Neutrophil (primary cell): ENCODE measurements around the gene SPRY1.

Experiments used
- H3K27ac ChIP-seq: fragments of 200-600 bp; sonication (generic); 2 replicates; pipeline ENCODE4 v1.5.1; 2016; ENCODE audit warnings: mild to moderate bottlenecking, moderate library complexity
- H3K27me3 ChIP-seq: fragments of 200-600 bp; sonication (generic); 2 replicates; pipeline ENCODE4 v1.6.0; 2016; ENCODE audit warnings: mild to moderate bottlenecking
- H3K36me3 ChIP-seq: fragments of 200-600 bp; sonication (generic); 2 replicates; pipeline ENCODE4 v1.5.1; 2017
- H3K4me1 ChIP-seq, 2 experiments: fragments of 200-600 bp in 1 of 2; sonication (generic) in 1 of 2; 1 replicate in 1 of 2; 2 replicates in 1 of 2; pipeline versions ENCODE4 v1.5.1 to v1.6.1; 2013 to 2016; ENCODE audit warnings: low read depth in 1 of 2, low read length in 1 of 2, mild to moderate bottlenecking in 1 of 2, moderate library complexity in 1 of 2; ENCODE audit not compliant: control insufficient read depth in 1 of 2, insufficient read depth in 1 of 2
- H3K4me3 ChIP-seq, 2 experiments: fragments of 200-600 bp in 1 of 2; sonication (generic) in 1 of 2; 1 replicate in 1 of 2; 2 replicates in 1 of 2; pipeline ENCODE4 v1.5.1; 2013 to 2016; ENCODE audit warnings: low read depth in 1 of 2, low read length in 1 of 2, mild to moderate bottlenecking in 1 of 2, moderate library complexity in 1 of 2
- H3K9me3 ChIP-seq: fragments of 200-600 bp; sonication (generic); 2 replicates; pipeline ENCODE4 v1.5.1; 2016
- TF ChIP-seq, protein P1 (sequence below): fragments of 200-600 bp; sonication (generic); IDR thresholded peaks from 2 replicates; pipeline ENCODE4 v1.5.1; 2016; ENCODE audit warnings: antibody characterized with exemption

Gene SPRY1

DNA sequence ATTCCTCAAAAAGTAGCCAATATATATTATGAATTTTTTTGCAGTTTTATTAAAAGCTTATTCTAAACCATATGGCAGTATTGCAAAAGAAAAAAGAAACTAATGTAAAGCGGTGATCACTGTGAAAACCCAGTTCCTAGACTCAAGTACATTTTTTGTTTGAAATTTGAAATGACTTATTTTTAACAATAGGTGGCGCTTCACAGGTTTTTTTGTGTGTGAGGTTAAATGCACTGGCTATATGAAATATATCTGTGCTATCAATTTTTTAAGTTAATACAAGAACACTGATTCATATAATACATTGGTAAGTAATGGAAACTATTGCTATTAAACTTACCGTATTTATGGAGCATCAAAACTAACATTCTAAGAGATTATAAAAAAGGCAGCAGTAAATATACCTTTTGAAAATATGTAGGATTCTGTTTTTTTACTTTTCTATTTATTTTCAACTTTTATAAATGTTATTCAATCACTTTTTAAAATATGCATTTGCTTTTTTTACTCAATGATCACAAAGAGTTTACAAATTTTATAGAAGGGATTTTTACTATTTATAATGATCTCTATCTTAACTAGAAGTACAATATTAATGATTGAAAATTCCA, 5.6 kb upstream of the SPRY1 start:
- Histone ChIP-seq H3K27ac (no peak overlapping the region), H3K4me1 (no peaks in the 10 kb centered on the region), H3K4me3 (no peak overlapping the region), H3K9me3 (no peaks in the 10 kb centered on the region), H3K27me3 (no peaks in the 10 kb centered on the region), H3K36me3 (no peaks in the 10 kb centered on the region)
- TF ChIP-seq, protein P1, sequence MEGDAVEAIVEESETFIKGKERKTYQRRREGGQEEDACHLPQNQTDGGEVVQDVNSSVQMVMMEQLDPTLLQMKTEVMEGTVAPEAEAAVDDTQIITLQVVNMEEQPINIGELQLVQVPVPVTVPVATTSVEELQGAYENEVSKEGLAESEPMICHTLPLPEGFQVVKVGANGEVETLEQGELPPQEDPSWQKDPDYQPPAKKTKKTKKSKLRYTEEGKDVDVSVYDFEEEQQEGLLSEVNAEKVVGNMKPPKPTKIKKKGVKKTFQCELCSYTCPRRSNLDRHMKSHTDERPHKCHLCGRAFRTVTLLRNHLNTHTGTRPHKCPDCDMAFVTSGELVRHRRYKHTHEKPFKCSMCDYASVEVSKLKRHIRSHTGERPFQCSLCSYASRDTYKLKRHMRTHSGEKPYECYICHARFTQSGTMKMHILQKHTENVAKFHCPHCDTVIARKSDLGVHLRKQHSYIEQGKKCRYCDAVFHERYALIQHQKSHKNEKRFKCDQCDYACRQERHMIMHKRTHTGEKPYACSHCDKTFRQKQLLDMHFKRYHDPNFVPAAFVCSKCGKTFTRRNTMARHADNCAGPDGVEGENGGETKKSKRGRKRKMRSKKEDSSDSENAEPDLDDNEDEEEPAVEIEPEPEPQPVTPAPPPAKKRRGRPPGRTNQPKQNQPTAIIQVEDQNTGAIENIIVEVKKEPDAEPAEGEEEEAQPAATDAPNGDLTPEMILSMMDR = no peak

DNA sequence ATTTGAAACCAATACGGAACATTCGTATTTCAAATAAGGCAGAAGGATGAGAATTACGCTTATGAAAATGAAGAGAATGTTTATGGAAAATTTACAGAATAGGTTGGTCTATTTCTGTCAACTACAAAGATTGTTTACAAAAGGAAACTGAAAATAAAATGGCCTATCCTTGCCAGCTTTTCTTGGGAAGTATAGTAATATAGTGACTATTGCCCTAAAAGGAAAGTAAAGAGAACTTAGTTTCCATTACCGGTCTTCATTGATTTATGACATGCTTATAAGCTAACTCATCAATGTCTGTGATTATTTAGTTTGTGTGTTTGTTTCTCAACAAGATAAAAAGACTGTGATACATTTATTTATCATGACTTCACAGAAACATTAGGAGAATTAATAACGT, 2.9 kb upstream of the SPRY1 start:
- TF ChIP-seq, protein P1 = no peak
- Histone ChIP-seq H3K4me1 (peaks cover 15 to 21% of the 10 kb centered on the region in 2 experiments), H3K27ac (no peak overlapping the region), H3K9me3 (no peaks in the 10 kb centered on the region), H3K36me3 (no peaks in the 10 kb centered on the region), H3K4me3 (no peak overlapping the region), H3K27me3 (peaks cover 24% of the 10 kb centered on the region)

DNA sequence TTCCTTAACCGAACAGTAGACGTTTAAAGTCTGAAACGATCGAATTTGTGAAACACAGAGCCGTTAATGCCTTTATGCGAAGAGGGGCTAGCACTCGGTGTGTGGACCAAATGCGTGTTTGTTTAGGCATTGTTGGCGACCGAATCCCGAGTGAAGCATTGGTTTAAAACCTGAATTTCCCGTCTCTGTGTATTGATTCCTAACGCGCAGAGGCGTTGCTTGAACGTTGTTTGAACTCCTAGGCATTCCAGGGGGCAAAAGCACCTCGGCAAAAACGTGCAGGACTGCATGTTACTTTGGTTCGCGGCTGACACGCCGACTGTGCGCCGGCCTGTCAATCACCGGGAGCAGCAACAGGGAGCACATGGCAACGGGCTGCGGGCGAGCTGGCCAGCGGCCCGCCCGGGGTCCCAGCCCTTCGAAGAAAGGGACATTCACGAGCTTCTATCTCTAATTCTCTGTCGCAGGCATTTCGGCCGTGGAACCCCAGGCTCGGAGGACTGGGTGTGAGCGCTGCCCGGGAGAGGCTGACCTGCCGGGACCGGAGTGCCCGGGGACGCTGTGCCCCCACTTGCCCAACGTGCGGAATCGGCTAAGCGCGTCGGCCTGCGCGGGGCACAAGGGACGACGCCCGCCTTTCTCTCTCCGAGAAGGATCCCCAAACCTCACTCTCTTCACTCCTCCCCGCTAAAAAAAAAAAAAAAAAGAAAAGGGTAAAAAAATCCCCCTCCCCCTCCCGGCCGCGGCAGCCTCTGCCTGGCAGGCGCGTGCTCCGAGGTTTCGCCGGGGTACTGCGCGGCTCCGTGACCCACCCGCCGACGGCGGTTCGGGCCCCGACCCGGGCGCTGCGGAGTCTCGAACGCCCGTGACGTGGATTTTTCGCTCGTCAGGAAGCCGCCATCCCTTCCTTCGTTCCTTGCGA, 810 bp downstream of the SPRY1 start:
- Histone ChIP-seq H3K27ac (no peak overlapping the region), H3K4me3 (peak overlapping the region; percentile 65 to 73), H3K36me3 (no peaks in the 10 kb centered on the region), H3K9me3 (no peaks in the 10 kb centered on the region), H3K4me1 (peaks cover 29 to 37% of the 10 kb centered on the region in 2 experiments), H3K27me3 (peaks cover 45% of the 10 kb centered on the region)
- TF ChIP-seq, protein P1 = no peak

DNA sequence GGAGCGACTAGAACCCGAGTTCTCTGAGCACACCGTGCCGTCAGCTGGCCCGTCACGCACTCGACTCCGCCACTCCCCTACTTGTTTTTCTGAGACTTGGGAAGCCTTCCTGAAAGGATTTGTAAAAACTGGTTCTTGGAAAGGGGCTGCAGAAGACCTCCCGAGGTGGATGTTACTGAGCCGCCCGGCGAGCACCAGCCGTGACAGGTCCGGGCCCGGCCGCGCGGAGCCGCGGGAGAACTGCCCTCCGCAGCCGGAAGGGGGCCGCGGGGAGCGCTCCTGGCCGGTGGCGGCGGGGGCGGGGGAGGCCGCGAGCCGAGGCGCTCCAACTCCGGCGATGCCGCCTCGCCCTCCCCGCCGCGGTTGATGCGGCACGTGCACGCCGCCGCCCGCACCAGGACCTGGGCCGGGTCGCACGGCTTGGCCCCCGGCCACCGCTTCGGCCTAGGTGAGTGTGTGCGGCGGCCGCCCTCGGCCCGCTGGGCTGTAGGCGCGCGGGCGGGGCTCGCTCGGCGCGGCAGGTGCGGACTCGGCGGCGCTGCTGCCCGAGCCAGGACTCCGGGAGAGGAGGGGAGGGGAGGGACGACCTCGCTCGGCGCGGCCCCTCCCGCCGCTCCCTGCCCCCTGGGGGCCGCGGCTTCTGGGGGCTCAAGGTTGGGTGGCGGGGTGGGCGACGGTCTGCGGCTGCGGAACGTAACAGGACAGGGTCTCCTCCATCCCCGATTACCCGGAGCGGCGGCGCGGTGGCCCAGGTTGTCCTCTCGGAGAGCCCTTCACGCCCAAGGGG, 1.7 kb downstream of the SPRY1 start:
- Histone ChIP-seq H3K27ac (no peak overlapping the region), H3K9me3 (no peaks in the 10 kb centered on the region), H3K4me3 (peak overlapping the region; percentile 65 to 73), H3K4me1 (peaks cover 29 to 37% of the 10 kb centered on the region in 2 experiments), H3K27me3 (peaks cover 45% of the 10 kb centered on the region), H3K36me3 (no peaks in the 10 kb centered on the region)
- TF ChIP-seq, protein P1 = no peak

DNA sequence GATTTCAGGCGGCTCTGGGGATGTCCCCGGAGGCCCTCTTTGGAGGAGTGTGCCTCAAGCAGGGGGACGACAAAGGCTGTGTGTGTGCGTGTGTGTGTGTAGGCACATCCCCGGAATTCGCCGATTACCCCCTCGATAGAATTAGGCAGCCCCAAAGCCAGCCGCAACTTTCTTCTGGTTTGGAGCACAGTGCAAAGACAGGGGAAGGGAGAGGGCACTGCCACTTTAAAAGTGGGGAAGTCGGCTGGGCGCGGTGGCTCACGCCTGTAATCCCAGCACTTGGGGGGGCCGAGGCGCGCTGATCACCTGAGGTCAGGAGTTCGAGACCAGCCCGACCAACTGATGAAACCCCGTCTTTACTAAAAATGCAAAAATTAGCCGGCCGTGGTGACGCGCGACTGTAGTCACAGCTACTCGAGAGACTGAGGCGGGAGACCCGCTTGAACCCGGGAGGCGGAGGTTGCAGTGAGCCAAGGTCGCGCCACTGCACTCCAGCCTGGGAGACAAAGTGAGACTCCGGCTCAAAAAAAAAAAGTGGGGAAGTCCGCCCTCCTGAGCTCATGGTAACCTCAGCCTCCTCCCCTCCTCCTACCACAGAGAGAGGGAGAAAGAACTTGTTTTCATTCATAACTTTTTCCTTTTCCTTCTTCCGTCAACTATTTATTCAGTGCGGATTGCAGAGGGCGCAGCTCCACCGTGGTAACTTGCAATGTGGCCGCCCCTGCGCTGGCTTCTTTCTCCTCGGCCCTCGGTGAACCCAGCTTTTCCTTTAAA, 2.4 kb downstream of the SPRY1 start:
- Histone ChIP-seq H3K9me3 (no peaks in the 10 kb centered on the region), H3K4me3 (peak overlapping the region; percentile 65 to 73), H3K36me3 (no peaks in the 10 kb centered on the region), H3K27me3 (peaks cover 45% of the 10 kb centered on the region), H3K27ac (no peak overlapping the region), H3K4me1 (peaks cover 29 to 37% of the 10 kb centered on the region in 2 experiments)
- TF ChIP-seq, protein P1 = no peak
